GM12873 (cell line): Measurements from ENCODE around the gene RHOG.

ENCODE experiments used
- TF ChIP-seq, protein P1 (sequence below): IDR thresholded peaks from 2 replicates; pipeline ENCODE4 v1.5.1; 2012; ENCODE audit warnings: low read depth, mild to moderate bottlenecking, moderate library complexity, low read length, control low read depth; ENCODE audit not compliant: insufficient read depth; ENCODE audit errors: missing control alignments

RHOG gene

GRCh38 chr11:3822312-3822711 is 18.4 kb downstream of the RHOG start:
- TF ChIP-seq, protein P1, sequence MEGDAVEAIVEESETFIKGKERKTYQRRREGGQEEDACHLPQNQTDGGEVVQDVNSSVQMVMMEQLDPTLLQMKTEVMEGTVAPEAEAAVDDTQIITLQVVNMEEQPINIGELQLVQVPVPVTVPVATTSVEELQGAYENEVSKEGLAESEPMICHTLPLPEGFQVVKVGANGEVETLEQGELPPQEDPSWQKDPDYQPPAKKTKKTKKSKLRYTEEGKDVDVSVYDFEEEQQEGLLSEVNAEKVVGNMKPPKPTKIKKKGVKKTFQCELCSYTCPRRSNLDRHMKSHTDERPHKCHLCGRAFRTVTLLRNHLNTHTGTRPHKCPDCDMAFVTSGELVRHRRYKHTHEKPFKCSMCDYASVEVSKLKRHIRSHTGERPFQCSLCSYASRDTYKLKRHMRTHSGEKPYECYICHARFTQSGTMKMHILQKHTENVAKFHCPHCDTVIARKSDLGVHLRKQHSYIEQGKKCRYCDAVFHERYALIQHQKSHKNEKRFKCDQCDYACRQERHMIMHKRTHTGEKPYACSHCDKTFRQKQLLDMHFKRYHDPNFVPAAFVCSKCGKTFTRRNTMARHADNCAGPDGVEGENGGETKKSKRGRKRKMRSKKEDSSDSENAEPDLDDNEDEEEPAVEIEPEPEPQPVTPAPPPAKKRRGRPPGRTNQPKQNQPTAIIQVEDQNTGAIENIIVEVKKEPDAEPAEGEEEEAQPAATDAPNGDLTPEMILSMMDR = no peak

GRCh38 chr11:3820971-3821370 is 19.8 kb downstream of the RHOG start:
- TF ChIP-seq, protein P1 = no peak

DNA sequence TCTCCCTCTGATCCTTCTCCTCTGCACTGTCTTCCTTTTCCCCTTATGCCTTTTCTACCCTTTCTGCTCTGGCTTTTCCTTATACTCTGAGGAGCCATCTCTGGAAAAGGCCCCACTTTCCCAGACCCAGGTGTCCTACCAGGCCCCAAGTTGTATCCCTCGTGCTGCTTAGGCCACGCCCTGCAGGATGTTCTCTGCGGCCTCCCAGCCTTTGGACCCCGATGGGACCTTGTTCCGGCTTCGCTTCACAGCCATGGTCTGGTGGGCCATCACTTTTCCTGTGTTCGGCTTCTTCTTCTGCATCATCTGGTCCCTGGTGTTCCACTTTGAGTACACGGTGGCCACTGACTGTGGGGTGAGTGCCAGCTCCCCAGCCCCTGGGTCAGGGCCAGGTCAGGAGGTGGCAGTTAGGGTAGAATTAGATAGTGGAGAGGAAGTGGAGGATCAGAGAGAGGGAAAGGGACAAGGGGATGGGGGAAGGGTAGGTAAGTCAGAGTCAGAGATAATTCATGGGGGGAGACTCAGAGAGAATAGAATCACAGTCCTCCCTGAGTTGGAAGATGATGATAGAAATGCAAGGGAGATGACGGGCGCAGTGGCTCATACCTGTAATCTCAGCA is 23.5 kb downstream of the RHOG start:
- TF ChIP-seq, protein P1 = no peak

DNA sequence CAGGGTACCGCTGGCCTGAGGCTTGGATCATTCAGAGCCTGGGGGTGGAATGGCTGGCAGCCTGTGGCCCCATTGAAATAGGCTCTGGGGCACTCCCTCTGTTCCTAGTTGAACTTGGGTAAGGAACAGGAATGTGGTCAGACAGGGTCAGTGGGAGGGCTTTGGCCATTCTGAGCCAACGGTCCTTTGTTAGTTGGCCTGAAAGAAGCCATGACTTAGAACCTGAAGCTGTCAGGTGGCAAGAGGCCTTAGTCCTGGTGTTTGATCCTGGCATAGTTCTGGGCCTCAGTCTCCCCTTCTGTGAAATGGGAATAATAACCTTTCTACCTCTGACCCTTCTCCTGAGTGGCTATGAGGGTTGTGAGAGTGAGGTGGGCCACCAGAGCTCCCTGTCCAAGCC is 24.1 kb downstream of the RHOG start:
- TF ChIP-seq, protein P1 = no peak

DNA sequence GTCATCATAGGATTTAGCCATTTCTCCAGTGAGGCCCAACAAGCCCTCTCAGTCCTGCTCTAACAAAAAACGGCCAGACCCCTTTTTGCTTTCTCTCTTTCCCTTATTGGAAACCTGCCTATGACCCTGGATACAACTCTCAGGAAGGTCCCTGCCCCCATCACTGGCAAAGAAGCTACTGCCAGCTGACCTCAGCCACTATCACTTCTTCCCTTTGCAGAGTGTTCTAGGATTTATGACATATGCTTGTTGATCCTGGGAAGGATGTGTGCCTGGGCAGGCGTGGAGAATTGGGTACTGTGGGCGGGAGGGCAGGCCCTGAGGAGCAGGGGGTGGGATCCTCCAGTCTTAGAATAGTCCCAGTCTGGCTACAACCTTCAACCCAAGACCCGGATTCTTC is 24.9 kb downstream of the RHOG start:
- TF ChIP-seq, protein P1 = no peak

DNA sequence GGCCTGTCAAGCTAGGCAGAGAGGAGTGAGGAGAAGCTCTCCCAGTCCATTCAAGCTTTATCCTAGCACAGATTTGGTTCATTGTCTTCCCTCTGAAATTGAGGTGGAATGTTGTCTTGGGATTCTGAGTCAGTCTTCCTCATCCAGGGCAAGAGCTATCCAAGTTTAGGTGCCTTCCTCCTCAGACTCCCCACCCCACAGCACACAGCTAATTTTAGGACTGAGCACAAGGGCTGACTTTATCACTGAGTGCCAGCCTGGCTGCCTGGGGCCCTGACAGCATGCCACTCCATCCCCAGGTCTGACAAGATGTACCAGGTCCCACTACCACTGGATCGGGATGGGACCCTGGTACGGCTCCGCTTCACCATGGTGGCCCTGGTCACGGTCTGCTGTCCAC is 29.8 kb downstream of the RHOG start:
- TF ChIP-seq, protein P1 = no peak

DNA sequence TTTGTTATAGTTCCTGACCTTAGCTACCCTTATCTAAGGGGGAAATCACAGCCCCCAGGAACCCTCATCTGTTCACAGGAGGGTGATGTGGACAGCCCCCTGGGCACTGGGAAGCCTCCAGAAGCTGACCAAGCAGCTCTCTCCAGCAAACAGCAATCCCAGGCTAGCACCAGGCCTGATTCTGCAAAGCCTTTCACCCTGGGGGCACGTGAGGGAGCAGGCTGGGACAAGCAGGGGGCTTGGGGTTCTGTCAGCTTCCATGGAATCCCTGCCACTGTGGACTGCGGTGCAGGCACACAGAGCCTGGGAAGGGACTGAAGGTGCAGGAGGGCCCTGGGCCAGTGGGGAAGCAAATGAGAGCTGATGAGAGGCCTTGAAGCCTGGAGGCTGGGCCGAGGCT is 30.3 kb downstream of the RHOG start:
- TF ChIP-seq, protein P1 = no peak
